GF-D8 (cell line): ENCODE results near the gene ADD1.

ENCODE experiments used
- DNase-seq: peaks from one replicate; lab custom pipeline; 2025; lab: John Stamatoyannopoulos, UW

Gene ADD1

GRCh38 chr4:2859514-2859913 lies 15.9 kb downstream of the ADD1 start:
- DNase-seq = no peak

GRCh38 chr4:2860391-2861348 lies 17.0 kb downstream of the ADD1 start:
- peak; percentile 65 for DNase-seq

GRCh38 chr4:2861631-2862436 lies 18.2 kb downstream of the ADD1 start:
- DNase-seq = no peak

GRCh38 chr4:2862528-2862927 lies 18.9 kb downstream of the ADD1 start:
- DNase-seq = no peak

GRCh38 chr4:2863649-2864048 lies 20.0 kb downstream of the ADD1 start:
- no peak for DNase-seq

GRCh38 chr4:2865196-2865780 lies 21.6 kb downstream of the ADD1 start:
- no peak for DNase-seq

- no peak for DNase-seq
These were observed 22.7 kb downstream of the ADD1 start for GRCh38 chr4:2866160-2866861.

GRCh38 chr4:2866891-2867290 lies 23.2 kb downstream of the ADD1 start:
- no peak for DNase-seq

- DNase-seq = no peak
These were observed 24.3 kb downstream of the ADD1 start for GRCh38 chr4:2867758-2868491.

- DNase-seq = no peak
These were observed 25.3 kb downstream of the ADD1 start for GRCh38 chr4:2868877-2869487.

- no peak for DNase-seq
These were observed 26.0 kb downstream of the ADD1 start for GRCh38 chr4:2869659-2870058.

GRCh38 chr4:2870082-2870481 lies 26.4 kb downstream of the ADD1 start:
- DNase-seq = no peak

GRCh38 chr4:2871466-2871865 lies 27.8 kb downstream of the ADD1 start:
- peak; percentile 17 for DNase-seq

- peak; percentile 27 for DNase-seq
These were observed 28.3 kb downstream of the ADD1 start for GRCh38 chr4:2871911-2872310.

GRCh38 chr4:2873329-2873728 lies 29.7 kb downstream of the ADD1 start:
- no peak for DNase-seq

GRCh38 chr4:2874861-2875260 lies 31.2 kb downstream of the ADD1 start:
- no peak for DNase-seq

GRCh38 chr4:2875556-2875955 lies 31.9 kb downstream of the ADD1 start:
- no peak for DNase-seq

- no peak for DNase-seq
These were observed 34.7 kb downstream of the ADD1 start for GRCh38 chr4:2878346-2878745.

- no peak for DNase-seq
These were observed 35.4 kb downstream of the ADD1 start for GRCh38 chr4:2879026-2879425.

GRCh38 chr4:2881431-2881830 lies 37.8 kb downstream of the ADD1 start:
- DNase-seq = no peak

GRCh38 chr4:2882341-2882740 lies 38.7 kb downstream of the ADD1 start:
- DNase-seq = no peak
